Epithelial cell of esophagus (primary cell): ENCODE measurements around the gene MOB3B.

Experiments
- DNase-seq: peaks from one replicate; pipeline ENCODE4 v3.0.0; 2010; ENCODE audit warnings: low read depth
- H3K4me3 ChIP-seq: 2 replicates; pipeline ENCODE4 v1.5.1; 2011; ENCODE audit warnings: mild to moderate bottlenecking, low read length, control low read depth
- TF ChIP-seq, protein P1 (sequence below): IDR thresholded peaks from 2 replicates; pipeline ENCODE4 v1.5.1; 2011; ENCODE audit warnings: low read depth, mild to moderate bottlenecking, low read length, control low read depth, inconsistent platforms; ENCODE audit not compliant: insufficient read depth; ENCODE audit errors: missing control alignments

MOB3B gene

GRCh38 chr9:27529316-27530278 is at the start of gene MOB3B:
MOB3B (minus strand) TSS chr9:27529814; CDS start chr9:27455550, 74,264 bp downstream.
- H3K4me3 ChIP-seq, result peak within 1 kb of the TSS; percentile 73
- DNase-seq, result peak; percentile 80
- TF ChIP-seq, protein P1, sequence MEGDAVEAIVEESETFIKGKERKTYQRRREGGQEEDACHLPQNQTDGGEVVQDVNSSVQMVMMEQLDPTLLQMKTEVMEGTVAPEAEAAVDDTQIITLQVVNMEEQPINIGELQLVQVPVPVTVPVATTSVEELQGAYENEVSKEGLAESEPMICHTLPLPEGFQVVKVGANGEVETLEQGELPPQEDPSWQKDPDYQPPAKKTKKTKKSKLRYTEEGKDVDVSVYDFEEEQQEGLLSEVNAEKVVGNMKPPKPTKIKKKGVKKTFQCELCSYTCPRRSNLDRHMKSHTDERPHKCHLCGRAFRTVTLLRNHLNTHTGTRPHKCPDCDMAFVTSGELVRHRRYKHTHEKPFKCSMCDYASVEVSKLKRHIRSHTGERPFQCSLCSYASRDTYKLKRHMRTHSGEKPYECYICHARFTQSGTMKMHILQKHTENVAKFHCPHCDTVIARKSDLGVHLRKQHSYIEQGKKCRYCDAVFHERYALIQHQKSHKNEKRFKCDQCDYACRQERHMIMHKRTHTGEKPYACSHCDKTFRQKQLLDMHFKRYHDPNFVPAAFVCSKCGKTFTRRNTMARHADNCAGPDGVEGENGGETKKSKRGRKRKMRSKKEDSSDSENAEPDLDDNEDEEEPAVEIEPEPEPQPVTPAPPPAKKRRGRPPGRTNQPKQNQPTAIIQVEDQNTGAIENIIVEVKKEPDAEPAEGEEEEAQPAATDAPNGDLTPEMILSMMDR, result peak; percentile 65

DNA sequence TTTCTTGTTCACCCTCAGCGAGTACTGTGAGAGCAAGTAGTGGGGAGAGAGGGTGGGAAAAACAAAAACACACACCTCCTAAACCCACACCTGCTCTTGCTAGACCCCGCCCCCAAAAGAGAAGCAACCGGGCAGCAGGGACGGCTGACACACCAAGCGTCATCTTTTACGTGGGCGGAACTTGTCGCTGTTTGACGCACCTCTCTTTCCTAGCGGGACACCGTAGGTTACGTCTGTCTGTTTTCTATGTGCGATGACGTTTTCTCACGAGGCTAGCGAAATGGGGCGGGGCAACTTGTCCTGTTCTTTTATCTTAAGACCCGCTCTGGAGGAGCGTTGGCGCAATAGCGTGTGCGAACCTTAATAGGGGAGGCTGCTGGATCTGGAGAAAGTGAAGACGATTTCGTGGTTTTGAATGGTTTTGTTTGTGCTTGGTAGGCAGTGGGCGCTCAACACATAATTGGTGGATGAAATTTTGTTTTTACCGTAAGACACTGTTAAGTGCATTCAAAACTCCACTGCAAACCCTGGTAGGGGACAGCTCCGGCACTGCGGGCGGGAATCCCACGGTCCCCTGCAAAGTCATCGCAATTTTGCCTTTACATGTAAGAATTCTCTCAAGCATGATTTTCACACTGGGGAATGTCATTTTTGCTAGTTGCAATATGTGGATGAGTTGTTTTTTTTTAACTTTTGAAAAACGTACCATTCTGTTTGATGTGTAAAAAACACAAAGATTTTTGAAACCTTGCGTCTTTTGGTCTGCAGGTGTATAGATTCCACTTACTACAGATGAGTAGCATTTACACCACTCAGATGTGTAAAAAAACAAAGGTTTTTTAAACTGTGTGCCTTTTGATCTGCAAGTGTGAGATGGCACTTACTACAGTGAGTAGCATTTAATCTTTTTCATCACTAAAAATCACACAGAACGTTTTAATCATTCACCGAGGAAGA is 44.3 kb upstream of the MOB3B start:
- DNase-seq, result peak; percentile 100
- TF ChIP-seq, protein P1, result no peak
- peak overlapping the region; percentile 83 for H3K4me3 ChIP-seq

GRCh38 chr9:27572918-27573633 is 43.5 kb upstream of the MOB3B start, which contains the start of gene C9orf72:
C9orf72 (minus strand) TSS chr9:27573481; CDS start chr9:27567120, 6,361 bp downstream.
- H3K4me3 ChIP-seq, result peak within 1 kb of the TSS; percentile 83
- DNase-seq, result peak; percentile 75
- TF ChIP-seq, protein P1, result no peak

- H3K4me3 ChIP-seq, result peak overlapping the region; percentile 83
- TF ChIP-seq, protein P1, result no peak
- DNase-seq, result peak; percentile 80
Observed at GRCh38 chr9:27572566-27572917, 42.9 kb upstream of the MOB3B start.

DNA sequence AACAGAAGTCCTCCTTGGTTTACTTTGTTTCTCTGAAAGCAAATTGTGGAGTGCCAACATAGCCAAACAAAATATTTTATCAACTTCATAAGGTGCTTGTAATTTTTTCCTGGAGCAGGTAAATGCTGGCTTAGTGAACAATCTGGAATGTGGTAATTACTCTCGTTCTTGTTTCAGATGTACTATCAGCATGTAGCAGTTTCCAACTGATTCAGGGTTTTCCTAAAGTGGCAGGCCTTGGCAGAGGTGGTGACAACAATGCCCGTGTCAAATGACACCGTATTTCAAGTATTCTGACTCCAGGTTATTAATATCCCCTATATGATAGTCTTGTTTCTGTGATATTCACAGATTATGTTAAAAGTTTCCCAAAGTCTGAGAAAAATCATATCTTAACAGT is 42.4 kb upstream of the MOB3B start:
- TF ChIP-seq, protein P1, result no peak
- DNase-seq, result peak; percentile 11
- no peak overlapping the region for H3K4me3 ChIP-seq

GRCh38 chr9:27571011-27571410 is 41.4 kb upstream of the MOB3B start:
- no peak overlapping the region for H3K4me3 ChIP-seq
- TF ChIP-seq, protein P1, result no peak
- no peak for DNase-seq
